SK-N-SH treated with all-trans-retinoic acid at 6 μM for 48 hours (cell line): ENCODE data around the gene GPR68.

Experiments
- BACH2 ChIP-seq: fragments of 250-450 bp; sonication (Bioruptor Pico); IDR thresholded peaks from 2 replicates; pipeline ENCODE4 v1.9.0; 2021; ENCODE audit warnings: mild to moderate bottlenecking, borderline replicate concordance
- CREB5 ChIP-seq: fragments of 250-450 bp; sonication (Bioruptor Pico); IDR thresholded peaks from 2 replicates; pipeline ENCODE4 v1.5.1; 2020; ENCODE audit warnings: low read depth, mild to moderate bottlenecking, moderate library complexity
- PPARA ChIP-seq: fragments of 250-450 bp; sonication (Bioruptor Pico); IDR thresholded peaks from 2 replicates; pipeline ENCODE4 v1.5.0; 2020; ENCODE audit warnings: mild to moderate bottlenecking, borderline replicate concordance
- SNAI2 ChIP-seq: fragments of 250-450 bp; sonication (Bioruptor Pico); IDR thresholded peaks from 2 replicates; pipeline ENCODE4 v1.5.0; 2020; ENCODE audit warnings: mild to moderate bottlenecking, moderate library complexity
- ZFP30 ChIP-seq: fragments of 450-650 bp; formaldehyde crosslinking; IDR thresholded peaks from 2 replicates; pipeline ENCODE4 v1.5.0; 2022; ENCODE audit warnings: mild to moderate bottlenecking, moderate library complexity

DNA sequence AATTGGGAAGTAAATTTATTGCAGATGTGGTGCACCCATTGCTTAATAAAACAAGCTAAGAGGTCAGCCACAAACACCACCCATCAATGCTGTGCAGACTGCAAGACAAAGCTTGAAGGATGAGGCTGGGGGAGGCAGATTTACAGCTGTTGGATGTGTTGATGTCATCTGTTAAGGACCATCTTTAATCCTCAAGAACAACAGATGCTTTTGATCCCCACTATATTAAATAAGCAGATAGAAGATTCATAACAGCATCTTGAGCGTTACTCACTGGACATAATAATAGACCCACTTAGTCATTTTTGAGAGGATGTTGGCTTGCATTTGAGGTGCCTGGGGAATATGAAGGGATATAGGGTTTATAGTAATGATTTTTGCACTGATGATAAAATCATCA lies 58.8 kb downstream of the GPR68 start:
- TF ChIP-seq ZFP30 (no peak), BACH2 (CRISPR knock-in tag) (no peak), PPARA (no peak), SNAI2 (CRISPR knock-in tag) (no peak), CREB5 (CRISPR knock-in tag) (no peak)
